T47D (cell line): ENCODE results near the gene TTC13.
A peak's percentile ranks its signal among the peaks of the same experiment; 100 is the strongest.

Source experiments
- DNase-seq, 2 experiments: peaks; one replicate each; pipeline versions ENCODE4 v3.0.0 to v3.0.0-alpha.2; 2011 to 2012; ENCODE audit warnings: low read depth in 1 of 2, low spot score in 1 of 2
- JUND ChIP-seq: IDR thresholded peaks from 2 replicates; pipeline ENCODE4 v1.6.1; 2012; ENCODE audit warnings: low read depth
- in situ Hi-C: cut with HindIII; loops from 2 replicates; pipeline ENCODE4 v1.10.0; 2016; ENCODE audit warnings: low sequenced_read_pairs, low pct_unique_long_range_greater_than_20kb

Gene TTC13

DNA sequence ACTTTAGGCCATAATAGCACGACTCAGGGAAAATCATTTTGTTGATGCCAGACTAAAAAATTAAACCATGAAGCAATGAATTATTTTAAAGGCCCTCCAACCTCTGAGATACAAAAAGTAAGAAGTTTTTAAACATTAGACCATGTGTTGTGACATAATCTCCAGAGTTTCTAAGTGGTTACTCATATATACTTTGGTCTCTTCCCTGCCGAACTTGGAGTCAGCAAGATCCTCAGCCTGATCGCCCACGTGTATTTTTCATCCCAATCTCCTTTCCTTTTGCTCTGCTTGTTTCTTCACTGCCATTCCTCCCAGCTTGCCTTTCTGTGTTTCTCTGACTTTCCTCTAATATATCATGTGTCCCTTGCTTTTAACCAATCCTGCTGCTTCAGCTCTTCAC is 4.0 kb upstream of the TTC13 start:
- TF ChIP-seq JUND = no peak
- in situ Hi-C loops = no loop called here
- DNase-seq = no peak

DNA sequence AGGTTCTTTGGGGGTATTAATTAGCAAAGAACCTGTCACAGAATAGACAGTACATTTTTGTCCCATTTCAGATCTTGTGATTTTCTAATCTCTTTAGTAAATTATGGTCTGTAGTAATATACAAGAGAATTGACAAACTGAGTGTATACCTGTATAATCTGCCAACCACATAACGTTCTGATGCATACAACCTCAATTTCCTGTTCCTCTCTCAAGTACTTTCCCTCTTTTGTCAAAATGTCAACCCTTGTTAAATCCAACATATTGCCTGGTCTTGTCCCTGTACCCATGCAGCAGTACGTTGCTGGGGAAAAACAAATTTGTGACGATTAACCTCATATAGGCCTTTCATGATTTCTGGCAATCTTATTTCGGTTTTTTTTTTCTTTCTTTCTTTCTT is 1.3 kb upstream of the TTC13 start:
- in situ Hi-C loops = no loop called here
- no peak for TF ChIP-seq JUND
- no peak for DNase-seq

DNA sequence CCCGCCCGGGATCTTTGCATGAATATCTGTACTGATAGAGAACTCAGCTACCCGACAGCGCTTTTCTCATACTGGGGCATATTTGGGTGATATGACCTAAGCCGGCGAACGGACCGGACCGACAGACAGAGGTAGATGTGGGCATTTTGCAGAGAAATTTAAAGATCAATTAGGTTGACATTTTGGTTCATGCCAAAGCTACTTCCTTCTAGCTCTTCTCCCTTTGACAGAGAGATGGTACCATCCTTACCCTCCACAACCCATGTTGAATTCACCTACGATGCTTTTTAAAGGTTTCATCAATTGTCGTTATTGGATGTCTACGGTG is 692 bp upstream of the TTC13 start:
- no peak for TF ChIP-seq JUND
- in situ Hi-C loops = no loop called here
- no peak for DNase-seq

DNA sequence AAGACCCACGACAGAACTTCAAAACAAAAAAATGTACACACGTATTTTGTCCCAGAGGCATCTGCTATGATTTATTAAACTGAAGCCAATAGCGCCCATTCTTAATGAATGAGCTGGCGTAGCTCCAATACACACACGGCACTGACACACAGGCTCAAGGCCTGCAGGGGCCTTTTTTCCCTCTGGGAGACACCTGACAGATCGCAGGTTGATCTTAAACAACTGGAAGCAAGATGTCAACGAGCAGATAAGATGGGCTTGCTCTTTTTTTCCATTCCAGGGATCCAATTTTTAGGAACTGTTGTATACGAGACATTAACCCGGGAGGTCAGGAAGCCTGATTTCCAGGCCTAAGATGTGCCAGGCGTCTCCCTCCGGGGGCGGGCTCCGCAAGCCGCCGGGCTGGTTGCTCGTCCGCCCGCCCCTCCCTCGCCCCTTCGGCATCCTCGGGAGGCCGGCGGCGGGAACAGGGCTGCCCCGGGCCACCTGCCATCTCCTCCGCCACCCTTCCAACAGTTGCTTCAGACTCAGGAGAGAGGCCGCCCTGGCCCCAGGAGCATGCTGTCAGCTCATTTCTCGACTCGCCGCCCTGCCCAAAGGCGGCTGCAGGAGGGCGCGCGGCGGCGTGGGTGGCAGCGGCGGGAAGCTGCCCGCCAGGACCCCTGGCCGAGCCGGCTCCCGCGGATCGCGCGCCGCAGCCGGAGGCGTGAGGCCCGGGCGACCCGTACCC is 735 bp downstream of the TTC13 start:
- in situ Hi-C loops = no loop called here
- no peak for TF ChIP-seq JUND
- DNase-seq = peak in 1 of 2 experiments; percentile 60

DNA sequence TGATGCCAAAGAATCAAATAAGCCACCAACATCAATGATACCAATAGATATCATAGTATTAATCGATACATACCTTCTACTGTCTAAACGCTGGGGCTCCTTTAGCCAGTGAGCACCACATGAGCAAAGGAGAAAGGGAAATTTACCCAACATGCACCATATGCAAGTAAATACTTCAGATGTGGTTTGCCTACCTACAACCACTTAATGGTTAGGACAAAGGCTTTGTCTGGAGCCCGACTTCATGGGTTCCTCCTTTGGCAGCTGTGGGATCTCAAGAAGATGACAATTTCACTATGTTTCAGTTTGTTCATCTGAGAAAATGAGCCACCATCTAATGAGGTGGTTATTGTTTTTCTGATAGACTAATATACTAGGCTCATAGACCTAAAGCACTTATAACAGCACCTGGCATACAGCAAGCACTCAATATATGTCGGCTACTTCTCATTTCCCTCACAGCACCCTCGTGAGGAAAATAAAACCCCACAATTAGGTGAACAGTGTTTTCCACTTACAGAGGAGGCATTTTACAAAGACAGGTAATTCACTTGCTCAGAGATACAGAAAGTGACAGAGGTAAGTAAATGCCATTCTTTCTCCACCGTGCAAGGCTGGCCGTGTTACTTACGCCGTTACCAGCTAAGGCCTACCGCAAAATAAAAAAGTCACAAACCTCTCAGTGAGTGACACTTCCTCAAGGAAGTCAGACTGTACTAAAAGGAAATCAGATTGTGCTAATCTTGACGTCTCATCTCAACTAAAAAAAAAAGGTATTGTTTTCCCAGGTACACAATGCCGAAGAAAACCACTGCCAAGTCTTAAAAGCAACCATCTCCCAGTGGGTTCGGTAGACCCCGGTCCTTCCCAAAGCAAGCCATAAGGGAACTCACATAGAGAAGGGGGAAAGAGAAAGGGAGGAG is 1.6 kb downstream of the TTC13 start:
- DNase-seq = peak in 1 of 2 experiments; percentile 32
- in situ Hi-C loops = no loop called here
- no peak for TF ChIP-seq JUND

DNA sequence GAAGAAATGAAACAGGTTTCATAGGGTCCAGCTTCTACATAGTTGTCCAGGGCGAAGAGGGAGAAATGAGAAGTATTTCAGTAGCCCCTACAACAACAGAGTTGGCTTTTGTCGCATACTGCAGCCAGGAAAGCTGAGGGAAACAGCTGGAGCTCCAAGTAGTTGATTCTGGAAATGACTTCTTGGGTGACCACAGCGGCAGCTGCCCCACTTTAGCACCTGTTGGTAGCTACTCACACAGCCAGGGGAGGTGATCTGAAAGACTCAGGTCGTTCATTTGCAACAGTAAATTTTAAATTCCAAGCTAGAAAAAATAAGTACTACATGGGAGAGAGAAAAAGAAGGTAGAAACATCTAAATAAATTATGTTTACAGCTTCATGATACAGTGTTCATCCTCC is 2.3 kb downstream of the TTC13 start:
- in situ Hi-C loops = no loop called here
- no peak for TF ChIP-seq JUND
- no peak for DNase-seq

DNA sequence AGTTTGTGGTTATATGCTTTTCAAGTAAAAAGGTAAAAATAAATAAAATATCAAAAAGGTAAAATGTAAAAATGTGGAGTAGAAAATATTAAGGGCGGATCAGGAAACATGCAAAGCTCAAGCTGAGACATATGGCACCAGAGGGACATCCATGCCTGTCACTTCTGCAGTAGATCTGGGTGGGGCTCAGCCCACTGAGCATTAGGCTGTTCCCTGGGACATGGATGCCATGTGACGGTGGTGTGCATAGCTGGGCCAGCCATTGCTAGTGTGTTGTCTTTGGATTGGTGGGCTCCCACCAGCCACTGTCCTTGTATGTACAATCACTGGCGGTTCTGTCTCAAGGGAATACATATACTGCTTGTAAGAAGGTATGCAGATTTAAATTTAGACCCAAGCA is 3.0 kb downstream of the TTC13 start:
- in situ Hi-C loops = no loop called here
- DNase-seq = no peak
- TF ChIP-seq JUND = no peak

DNA sequence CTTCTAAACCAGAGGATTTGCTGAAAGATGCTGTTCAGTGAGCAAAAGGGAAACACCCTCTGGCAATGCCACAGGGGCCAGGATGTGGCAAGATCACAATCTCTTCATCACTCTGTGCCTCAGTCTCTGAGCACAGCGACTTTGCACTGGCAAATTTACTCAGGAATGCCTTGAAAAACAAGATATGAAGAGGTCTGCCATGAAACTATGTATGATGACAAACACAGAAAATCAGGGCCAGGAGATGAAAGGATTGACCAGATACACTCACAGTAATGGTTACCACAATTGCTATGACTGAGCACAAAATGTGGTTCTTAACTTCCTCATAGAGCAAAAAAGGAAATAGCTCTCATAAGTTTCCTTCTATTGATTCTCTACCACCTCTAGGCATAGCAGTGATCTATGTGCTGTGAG is 5.8 kb downstream of the TTC13 start:
- no peak for TF ChIP-seq JUND
- no peak for DNase-seq
- in situ Hi-C loops = no loop called here

DNA sequence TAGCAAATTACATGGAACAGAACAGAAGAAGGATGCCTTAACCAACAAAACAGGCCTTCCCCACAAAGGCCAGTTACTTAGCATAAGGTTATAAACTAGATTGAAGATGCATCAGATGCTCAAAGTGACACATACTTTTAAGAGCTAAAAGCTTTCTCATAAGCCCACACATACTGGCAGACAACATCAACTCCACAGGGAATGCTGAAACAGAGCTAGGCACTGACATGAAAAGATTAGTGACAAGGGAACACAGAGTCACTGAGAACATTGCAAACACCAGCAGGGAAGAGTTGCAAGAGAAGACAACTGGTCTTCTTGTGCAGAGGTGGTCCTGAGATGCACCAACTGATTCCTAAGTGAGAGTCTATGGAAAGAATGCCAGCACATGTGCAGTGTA is 6.9 kb downstream of the TTC13 start:
- in situ Hi-C loops = no loop called here
- TF ChIP-seq JUND = no peak

DNA sequence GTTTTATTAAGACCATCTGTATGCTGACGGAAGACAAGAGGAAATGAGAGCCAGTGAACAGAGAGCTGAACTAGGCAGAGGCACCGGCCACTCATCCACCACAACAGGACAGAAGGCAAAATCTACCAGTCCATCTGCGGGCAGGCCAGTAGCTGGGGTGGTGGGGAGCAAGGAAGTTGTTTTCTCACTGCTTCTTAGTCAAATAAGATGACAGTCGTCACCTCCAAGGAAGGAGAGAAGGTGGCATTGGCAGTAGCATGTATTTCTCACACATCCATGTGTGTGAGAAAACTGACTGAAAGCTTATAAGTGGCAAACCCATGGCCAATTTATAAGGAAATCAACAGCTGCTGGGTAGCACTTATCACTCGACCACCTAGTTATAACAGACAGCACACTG is 8.2 kb downstream of the TTC13 start:
- no peak for DNase-seq
- in situ Hi-C loops = no loop called here
- no peak for TF ChIP-seq JUND

More for the DNA sequence above, 6.9 kb downstream of the TTC13 start:
- no peak for DNase-seq

DNA sequence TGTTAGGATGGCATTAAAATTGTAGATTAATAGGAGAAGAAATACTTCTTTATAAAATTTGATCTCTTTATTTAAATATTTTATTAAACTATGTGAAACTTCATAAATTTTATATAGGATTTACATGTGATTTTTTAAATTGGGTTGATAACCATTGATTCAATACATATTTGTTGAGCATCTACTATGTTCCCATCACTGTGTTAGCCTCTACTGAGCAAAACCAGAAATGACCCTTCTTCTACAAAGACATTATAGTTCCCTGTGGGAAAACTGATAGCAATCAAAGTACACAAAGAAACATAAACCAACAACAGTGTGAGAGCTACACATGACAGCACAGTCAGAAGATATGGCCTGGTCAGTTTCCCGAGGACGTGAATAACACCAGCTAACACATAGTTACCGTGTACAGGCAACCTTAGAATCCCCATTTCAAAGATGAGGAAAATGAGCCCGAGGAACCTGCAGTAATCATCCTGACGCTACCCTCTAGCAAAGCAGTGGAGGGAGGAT is 12.2 kb downstream of the TTC13 start:
- DNase-seq = peak in 1 of 2 experiments; percentile 53
- in situ Hi-C loops = no loop called here
- no peak for TF ChIP-seq JUND

DNA sequence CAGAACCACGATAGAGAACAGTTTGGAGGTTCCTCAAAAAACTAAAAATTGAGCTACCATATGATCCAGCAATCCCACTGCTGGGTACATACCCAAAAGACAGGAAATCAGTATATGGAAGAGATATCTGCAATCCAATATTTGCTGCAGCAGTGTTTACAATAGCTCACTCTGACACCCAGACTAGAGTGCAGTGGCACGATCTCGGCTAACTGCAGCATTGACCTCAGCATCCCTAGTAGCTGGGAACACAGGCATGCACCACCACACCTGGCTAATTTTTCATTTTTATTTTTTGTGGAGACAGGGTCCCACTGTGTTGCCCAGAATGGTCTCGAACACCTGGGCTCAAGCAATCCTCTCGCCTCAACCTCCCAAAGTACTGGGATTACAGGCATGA is 13.1 kb downstream of the TTC13 start:
- no peak for DNase-seq
- no peak for TF ChIP-seq JUND
- in situ Hi-C loops = no loop called here

DNA sequence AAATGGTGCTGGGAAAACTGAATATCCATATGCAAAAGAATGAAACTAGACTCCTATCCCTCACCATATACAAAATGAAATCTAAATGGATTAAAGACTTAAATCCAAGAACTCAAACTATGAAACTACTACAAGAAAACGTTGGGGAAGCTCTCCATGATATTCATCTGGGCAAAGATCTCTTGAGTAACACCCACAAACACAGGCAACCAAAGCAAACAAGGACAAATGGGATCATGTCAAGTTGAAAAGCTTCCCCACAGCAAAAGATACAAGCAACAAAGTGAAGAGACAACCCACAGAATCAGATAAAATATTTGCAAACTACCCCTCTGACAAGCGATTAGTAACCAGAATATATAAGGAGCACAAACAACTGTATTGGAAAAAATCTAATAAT is 13.8 kb downstream of the TTC13 start:
- DNase-seq = peak in 1 of 2 experiments; percentile 9
- in situ Hi-C loops = no loop called here
- TF ChIP-seq JUND = no peak
